ENCODE data around the gene PHLDA3.

Gene PHLDA3

GRCh38 chr1:201426479-201427310 is 42.3 kb downstream of the PHLDA3 start:
- DNase-seq, result no peak

GRCh38 chr1:201424146-201424545 is 44.8 kb downstream of the PHLDA3 start:
- no peak for DNase-seq

- no peak for DNase-seq
Observed at GRCh38 chr1:201423655-201424054, 45.3 kb downstream of the PHLDA3 start.

GRCh38 chr1:201422436-201423030 is 46.5 kb downstream of the PHLDA3 start:
- no peak for DNase-seq

- DNase-seq, result no peak
Observed at GRCh38 chr1:201422026-201422425, 47.0 kb downstream of the PHLDA3 start.

GRCh38 chr1:201421041-201421440 is 47.9 kb downstream of the PHLDA3 start:
- no peak for DNase-seq

GRCh38 chr1:201420608-201421002 is 48.4 kb downstream of the PHLDA3 start:
- no peak for DNase-seq

GRCh38 chr1:201419746-201420607 is 49.0 kb downstream of the PHLDA3 start:
- DNase-seq, result no peak

GRCh38 chr1:201419256-201419655 is 49.7 kb downstream of the PHLDA3 start:
- no peak for DNase-seq

GRCh38 chr1:201418461-201418860 is 50.5 kb downstream of the PHLDA3 start:
- no peak for DNase-seq
